HCT116 (cell line): ENCODE results near the gene GRID2.

Experiments used
- CTCF ChIP-seq, 3 experiments: fragments of 200-600 bp in 1 of 3; sonication (generic) in 1 of 3; IDR thresholded peaks in 2 of 3; conservative IDR thresholded peaks in 1 of 3; 2 replicates each; pipeline ENCODE4 v1.5.1; 2012 to 2017; ENCODE audit warnings: low read depth in 2 of 3, low read length in 2 of 3, antibody characterized with exemption in 1 of 3, borderline replicate concordance in 1 of 3, control low read depth in 1 of 3, mild to moderate bottlenecking in 1 of 3, mixed read lengths in 1 of 3, mixed run types in 1 of 3, moderate library complexity in 1 of 3; ENCODE audit not compliant: insufficient read depth in 1 of 3
- POLR2AphosphoS5 ChIP-seq: IDR thresholded peaks from 2 replicates; pipeline ENCODE4 v1.6.1; 2011; ENCODE audit warnings: mild to moderate bottlenecking, low read depth, low read length, moderate library complexity
- RAD21 ChIP-seq: IDR thresholded peaks from 2 replicates; pipeline ENCODE4 v1.6.1; 2012; ENCODE audit warnings: low read depth, mild to moderate bottlenecking
- SIN3A ChIP-seq: IDR thresholded peaks from 2 replicates; pipeline ENCODE4 v1.6.1; 2012; ENCODE audit warnings: low read depth
- TCF7L2 ChIP-seq: IDR thresholded peaks from 2 replicates; pipeline ENCODE4 v1.7.0; 2011; ENCODE audit warnings: borderline replicate concordance, inconsistent platforms; ENCODE audit not compliant: insufficient read depth, insufficient read length; ENCODE audit errors: extremely low read depth

DNA sequence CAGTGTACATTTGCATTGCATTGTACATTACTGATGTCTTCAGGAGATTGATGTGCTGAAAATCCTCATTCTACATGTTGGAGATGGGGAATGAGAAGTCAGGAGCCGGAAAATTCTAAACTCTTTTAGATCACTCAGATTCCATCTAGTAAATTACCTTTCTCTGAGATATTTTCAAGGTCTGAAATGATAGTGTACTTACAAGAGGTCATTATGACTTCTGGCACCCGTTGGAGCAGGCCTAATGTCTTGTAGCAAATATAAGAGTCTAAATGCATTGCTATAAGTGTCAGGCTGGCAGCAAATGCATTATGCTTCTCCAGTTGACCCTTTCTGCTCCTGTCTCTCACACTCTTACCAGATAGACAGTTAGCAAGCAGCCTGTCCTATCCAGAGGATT is 692.8 kb downstream of the GRID2 start:
- TF ChIP-seq CTCF (IDR thresholded peaks at IDR 0.05 in 2 of 3, conservative IDR thresholded peaks at IDR 0.05 in 1 of 3; ENCODE audit: borderline replicate concordance in 1 of 3, insufficient read depth in 1 of 3, low read depth in 2 of 3, low read length in 2 of 3) (no peak), TCF7L2 (no peak), RAD21 (no peak), SIN3A (no peak), POLR2AphosphoS5 (no peak)
